IMR-90 (cell line): ENCODE measurements around the gene RBBP8. TPM values are rescaled to one million over a fixed set of nuclear protein-coding genes. Genes with fewer than 3 reads are reported as not detected.

Experiments
- ATAC-seq: fragments of 200-7000 bp; cut with Tn5 transposase; 2 replicates; pipeline ENCODE4 v1.9.1; 2020; ENCODE audit warnings: low read depth, mild to moderate bottlenecking, moderate library complexity
- BruUV-seq: library from RNA; stranded (reverse); fragments of 400-500 nt; replicated peaks from 2 replicates; lab custom pipeline; 2021; lab: Mats Ljungman, UMichigan
- CTCF ChIA-PET: fragments of 300-600 bp; formaldehyde crosslinking; extraction: SDS; loops from one replicate; lab custom pipeline; 2021; ENCODE audit warnings: antibody characterized with exemption; lab: Yijun Ruan, JAX
- POLR2A ChIA-PET: fragments of 300-600 bp; sonication (Branson Sonifier 250); formaldehyde crosslinking; loops from one replicate; lab custom pipeline; 2022; ENCODE audit warnings: antibody characterized with exemption; ENCODE audit not compliant: unreplicated experiment; lab: Charles Lee
- DNase-seq: peaks from one replicate; pipeline ENCODE4 v3.0.0; 2013
- H2AFZ ChIP-seq: replicated peaks from 2 replicates; pipeline ENCODE3; 2013; ENCODE audit warnings: low read length, mild to moderate bottlenecking; ENCODE audit not compliant: poor library complexity
- H2AK5ac ChIP-seq: 2 replicates; pipeline ENCODE4 v1.6.1; 2013; ENCODE audit warnings: low read depth, low read length, inconsistent platforms
- H2AK9ac ChIP-seq: replicated peaks from 2 replicates; pipeline ENCODE3; 2013; ENCODE audit warnings: mild to moderate bottlenecking, low read depth, low read length, moderate library complexity; ENCODE audit not compliant: poor library complexity
- H2BK120ac ChIP-seq: 2 replicates; pipeline ENCODE4 v1.6.1; 2013; ENCODE audit warnings: low read depth, low read length, inconsistent platforms
- H2BK15ac ChIP-seq: 3 replicates; pipeline ENCODE4 v1.6.1; 2013; ENCODE audit warnings: low read depth, low read length, inconsistent platforms
- H2BK20ac ChIP-seq: 2 replicates; pipeline ENCODE4 v1.6.1; 2013; ENCODE audit warnings: low read depth, mild to moderate bottlenecking, inconsistent platforms, low read length, moderate library complexity
- H2BK5ac ChIP-seq: 2 replicates; pipeline ENCODE4 v1.6.1; 2013; ENCODE audit warnings: mild to moderate bottlenecking, low read depth, low read length, inconsistent platforms; ENCODE audit not compliant: poor library complexity, severe bottlenecking
- H3K14ac ChIP-seq: replicated peaks from 2 replicates; pipeline ENCODE4 v1.6.1; 2013; ENCODE audit warnings: low read depth, low read length, inconsistent platforms
- H3K18ac ChIP-seq: 2 replicates; pipeline ENCODE4 v1.6.1; 2013; ENCODE audit warnings: low read depth, low read length, control low read depth
- H3K23ac ChIP-seq: 2 replicates; pipeline ENCODE4 v1.6.1; 2013; ENCODE audit warnings: low read depth, low read length, inconsistent platforms
- H3K27ac ChIP-seq: 2 replicates; pipeline ENCODE4 v1.5.1; 2013; ENCODE audit warnings: mild to moderate bottlenecking, control low read depth, low read length; ENCODE audit not compliant: insufficient read depth
- H3K27me3 ChIP-seq: 2 replicates; pipeline ENCODE4 v1.6.1; 2013; ENCODE audit warnings: low read length; ENCODE audit not compliant: control insufficient read depth, insufficient read depth
- H3K36me3 ChIP-seq: 2 replicates; pipeline ENCODE4 v1.6.1; 2013; ENCODE audit warnings: low read length, mixed read lengths; ENCODE audit not compliant: control insufficient read depth, insufficient read depth
- H3K4ac ChIP-seq: 2 replicates; pipeline ENCODE4 v1.6.1; 2013; ENCODE audit warnings: low read depth, low read length, inconsistent platforms
- H3K4me1 ChIP-seq: 2 replicates; pipeline ENCODE4 v1.6.1; 2013; ENCODE audit warnings: low read length, mixed read lengths; ENCODE audit not compliant: control insufficient read depth, insufficient read depth
- H3K4me2 ChIP-seq: 2 replicates; pipeline ENCODE4 v1.6.1; 2013; ENCODE audit warnings: low read depth, mild to moderate bottlenecking, control low read depth, low read length, moderate library complexity
- H3K4me3 ChIP-seq: 2 replicates; pipeline ENCODE4 v1.5.1; 2013; ENCODE audit warnings: low read depth, mild to moderate bottlenecking, control low read depth, low read length, moderate library complexity; ENCODE audit not compliant: insufficient read depth
- H3K56ac ChIP-seq: 2 replicates; pipeline ENCODE4 v1.6.1; 2013; ENCODE audit warnings: low read length, inconsistent platforms; ENCODE audit not compliant: insufficient read depth; ENCODE audit errors: extremely low read depth
- H3K79me1 ChIP-seq, 2 experiments: 2 replicates each; pipeline ENCODE4 v1.6.1; 2013; ENCODE audit warnings: low read length in 2 of 2, inconsistent platforms in 1 of 2, low read depth in 1 of 2
- H3K9ac ChIP-seq: 2 replicates; pipeline ENCODE4 v1.6.1; 2013; ENCODE audit warnings: low read depth, low read length, control low read depth
- H3K9me1 ChIP-seq: 2 replicates; pipeline ENCODE4 v1.6.1; 2013; ENCODE audit warnings: low read length, inconsistent platforms; ENCODE audit not compliant: insufficient read depth
- H3K9me3 ChIP-seq: 2 replicates; pipeline ENCODE4 v1.6.1; 2013; ENCODE audit warnings: low read length; ENCODE audit not compliant: control insufficient read depth, insufficient read depth
- H4K20me1 ChIP-seq: 2 replicates; pipeline ENCODE4 v1.6.1; 2013; ENCODE audit warnings: low read length, inconsistent platforms; ENCODE audit not compliant: insufficient read depth
- H4K5ac ChIP-seq: 2 replicates; pipeline ENCODE4 v1.6.1; 2013; ENCODE audit warnings: mild to moderate bottlenecking, low read depth, low read length, control low read depth
- H4K8ac ChIP-seq, 2 experiments: 2 replicates each; pipeline ENCODE4 v1.6.1; 2013; ENCODE audit warnings: low read depth in 2 of 2, low read length in 2 of 2, control low read depth in 1 of 2, inconsistent platforms in 1 of 2
- H4K91ac ChIP-seq: 2 replicates; pipeline ENCODE4 v1.6.1; 2013; ENCODE audit warnings: low read depth, low read length, inconsistent platforms; ENCODE audit not compliant: insufficient read depth
- BHLHE40 ChIP-seq: fragments of 150-350 bp; IDR thresholded peaks from 2 replicates; pipeline ENCODE4 v1.6.1; 2016; ENCODE audit warnings: mild to moderate bottlenecking, low read depth, low read length
- CEBPB ChIP-seq: IDR thresholded peaks from 2 replicates; pipeline ENCODE4 v1.6.1; 2012; ENCODE audit warnings: low read depth, low read length, improper control_type of control experiment
- CHD1 ChIP-seq: IDR thresholded peaks from 2 replicates; pipeline ENCODE4 v1.6.1; 2012; ENCODE audit warnings: low read depth, low read length, improper control_type of control experiment
- ELK1 ChIP-seq: fragments of 150-350 bp; IDR thresholded peaks from 2 replicates; pipeline ENCODE4 v1.6.1; 2016; ENCODE audit warnings: low read depth, mild to moderate bottlenecking, low read length, moderate library complexity, borderline replicate concordance
- FOS ChIP-seq: fragments of 150-350 bp; IDR thresholded peaks from 2 replicates; pipeline ENCODE4 v1.6.1; 2016; ENCODE audit warnings: low read depth, low read length
- MAFK ChIP-seq: IDR thresholded peaks from 2 replicates; pipeline ENCODE4 v1.6.1; 2012; ENCODE audit warnings: low read depth, low read length, improper control_type of control experiment
- MAZ ChIP-seq: IDR thresholded peaks from 2 replicates; pipeline ENCODE4 v1.6.1; 2012; ENCODE audit warnings: low read depth, mild to moderate bottlenecking, low read length, improper control_type of control experiment, moderate library complexity, borderline replicate concordance
- NFE2L2 ChIP-seq: fragments of 150-350 bp; IDR thresholded peaks from 2 replicates; pipeline ENCODE4 v1.6.1; 2016; ENCODE audit warnings: low read depth, mild to moderate bottlenecking, low read length
- POLR2A ChIP-seq: IDR thresholded peaks from 2 replicates; pipeline ENCODE4 v1.6.1; 2012; ENCODE audit warnings: mild to moderate bottlenecking, low read depth, low read length
- RAD21 ChIP-seq: IDR thresholded peaks from 2 replicates; pipeline ENCODE4 v1.6.1; 2012; ENCODE audit warnings: low read length, improper control_type of control experiment
- RCOR1 ChIP-seq: IDR thresholded peaks from 2 replicates; pipeline ENCODE4 v1.6.1; 2012; ENCODE audit warnings: mild to moderate bottlenecking, low read length, improper control_type of control experiment; ENCODE audit not compliant: insufficient replicate concordance
- RFX5 ChIP-seq: IDR thresholded peaks from 2 replicates; pipeline ENCODE4 v1.8.0; 2012; ENCODE audit warnings: low read depth, mild to moderate bottlenecking, low read length, moderate library complexity
- USF2 ChIP-seq: fragments of 150-350 bp; IDR thresholded peaks from 2 replicates; pipeline ENCODE4 v1.6.1; 2017; ENCODE audit warnings: mild to moderate bottlenecking, antibody characterized with exemption, low read length, low read depth
- WGBS, 2 experiments: methylation state at CpG; one replicate each; pipeline versions ENCODE4 v1.1.5 to v1.1.7; 2013; ENCODE audit warnings: missing lambda C conversion rate in 2 of 2; ENCODE audit not compliant: insufficient read length in 1 of 2; ENCODE audit errors: extremely low coverage in 2 of 2; 5-methylcytosine and 5-hydroxymethylcytosine counted together
- dilution Hi-C: fragments of 300-500 bp; cut with HindIII; formaldehyde crosslinking; loops from one replicate; pipeline ENCODE4 v1.14.3; 2018; ENCODE audit warnings: low sequenced_read_pairs; ENCODE audit not compliant: unreplicated experiment
- in situ Hi-C: fragments of 300-500 bp; cut with MboI; formaldehyde crosslinking; loops from 3 replicates; pipeline ENCODE4 v1.14.3; 2019; ENCODE audit warnings: low sequenced_read_pairs, inconsistent platforms, mixed read lengths
- intact Hi-C: fragments of 100-400 bp; cut with micrococcal nuclease; formaldehyde crosslinking; loops from 2 replicates; pipeline ENCODE4 v1.10.0; 2022
- polyA plus RNA-seq, 3 experiments: library from polyadenylated mRNA; depleted of rRNA; stranded (reverse); fragments of >200 nt; gene quantifications; 2 replicates each; pipeline ENCODE4 v1.2.3, GENCODE V29; 2012; ENCODE audit warnings: low replicate concordance in 1 of 3
- total RNA-seq: library from RNA; depleted of rRNA; stranded (reverse); fragments of >200 nt; gene quantifications from 2 replicates; pipeline ENCODE4 v1.2.3, GENCODE V29; 2012
- TF ChIP-seq, protein P1 (sequence below): conservative IDR thresholded peaks from 2 replicates; pipeline ENCODE4 v1.5.1; 2012; ENCODE audit warnings: mild to moderate bottlenecking, low read depth, low read length, improper control_type of control experiment

RBBP8 gene
- total and polyA plus RNA-seq, 2 of the 4 experiments (the other 2 are of a cell fraction), result 12.0 to 21.1 TPM

GRCh38 chr18:22924589-22924988 lies 8.5 kb upstream of the RBBP8 start:
- H4K8ac ChIP-seq, result no peak overlapping the region
- H3K4me3 ChIP-seq, result no peak overlapping the region
- no peak overlapping the region for H2BK15ac ChIP-seq
- H3K4me2 ChIP-seq, result no peak overlapping the region
- ATAC-seq (no peak), DNase-seq (no peak)
- no peak overlapping the region for H3K9ac ChIP-seq
- H3K4ac ChIP-seq, result no peak overlapping the region
- POLR2A ChIA-PET, result no interaction called here
- H3K18ac ChIP-seq, result no peak overlapping the region
- H3K36me3 ChIP-seq, result no peaks in the 10 kb centered on the region
- in situ Hi-C loops, result no loop called here
- no peak overlapping the region for H2BK5ac ChIP-seq
- H3K56ac ChIP-seq, result no peak overlapping the region
- CTCF ChIA-PET, result interaction anchor here (0.5 kb wide), 1 partner anchor 243 kb away, joined by 3 read pairs; no protein-coding TSS in a partner anchor
- H4K5ac ChIP-seq, result no peak overlapping the region
- H3K4me1 ChIP-seq, result no peaks in the 10 kb centered on the region
- H4K20me1 ChIP-seq, result no peaks in the 10 kb centered on the region
- no peak overlapping the region for H2AK5ac ChIP-seq
- no CpG with 5 or more reads among the region's 2 CpGs for WGBS, 2 experiments
- no peak overlapping the region for H3K23ac ChIP-seq
- no peak overlapping the region for H2AFZ ChIP-seq
- no peak for TF ChIP-seq CEBPB
- TF ChIP-seq NFE2L2, result no peak
- no peak for TF ChIP-seq RCOR1
- TF ChIP-seq MAFK, result no peak
- no peak for TF ChIP-seq RFX5
- TF ChIP-seq CHD1, result no peak
- no peak for TF ChIP-seq FOS
- TF ChIP-seq POLR2A, result no peak
- no peak for TF ChIP-seq BHLHE40
- TF ChIP-seq USF2, result no peak
- TF ChIP-seq, protein P1, sequence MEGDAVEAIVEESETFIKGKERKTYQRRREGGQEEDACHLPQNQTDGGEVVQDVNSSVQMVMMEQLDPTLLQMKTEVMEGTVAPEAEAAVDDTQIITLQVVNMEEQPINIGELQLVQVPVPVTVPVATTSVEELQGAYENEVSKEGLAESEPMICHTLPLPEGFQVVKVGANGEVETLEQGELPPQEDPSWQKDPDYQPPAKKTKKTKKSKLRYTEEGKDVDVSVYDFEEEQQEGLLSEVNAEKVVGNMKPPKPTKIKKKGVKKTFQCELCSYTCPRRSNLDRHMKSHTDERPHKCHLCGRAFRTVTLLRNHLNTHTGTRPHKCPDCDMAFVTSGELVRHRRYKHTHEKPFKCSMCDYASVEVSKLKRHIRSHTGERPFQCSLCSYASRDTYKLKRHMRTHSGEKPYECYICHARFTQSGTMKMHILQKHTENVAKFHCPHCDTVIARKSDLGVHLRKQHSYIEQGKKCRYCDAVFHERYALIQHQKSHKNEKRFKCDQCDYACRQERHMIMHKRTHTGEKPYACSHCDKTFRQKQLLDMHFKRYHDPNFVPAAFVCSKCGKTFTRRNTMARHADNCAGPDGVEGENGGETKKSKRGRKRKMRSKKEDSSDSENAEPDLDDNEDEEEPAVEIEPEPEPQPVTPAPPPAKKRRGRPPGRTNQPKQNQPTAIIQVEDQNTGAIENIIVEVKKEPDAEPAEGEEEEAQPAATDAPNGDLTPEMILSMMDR, result no peak
- TF ChIP-seq MAZ, result no peak
- no peak for TF ChIP-seq ELK1
- no peak for TF ChIP-seq RAD21
- H3K9me3 ChIP-seq, result no peaks in the 10 kb centered on the region
- no peak overlapping the region for H4K91ac ChIP-seq
- no peak overlapping the region for H3K14ac ChIP-seq
- dilution Hi-C loops, result no loop called here
- no peak overlapping the region for H3K27ac ChIP-seq
- H2AK9ac ChIP-seq, result no peak overlapping the region
- H2BK20ac ChIP-seq, result no peak overlapping the region
- no peaks in the 10 kb centered on the region for H3K79me1 ChIP-seq
- no peak overlapping the region for H2BK120ac ChIP-seq
- H3K9me1 ChIP-seq, result no peaks in the 10 kb centered on the region
- BruUV-seq, result no TSS peak
- intact Hi-C loops, result loop anchor here (10.0 kb wide), 1 partner anchor 70 kb away; no protein-coding TSS in a partner anchor
- no peaks in the 10 kb centered on the region for H3K27me3 ChIP-seq
